Activated naive CD8-positive, alpha-beta T cell treated with anti-CD3 and anti-CD28 coated beads for 36 hours (primary cell): ENCODE results near the gene PCDHB6. TPM values are rescaled to one million over a fixed set of nuclear protein-coding genes. Genes with fewer than 3 reads are reported as not detected.
A peak's percentile ranks its signal among the peaks of the same experiment; 100 is the strongest.
"Not testable (repeated sequence)": the region's sequence is repeated elsewhere in the genome, so short reads cannot be mapped to it uniquely, and the experiment has no call there.

ENCODE experiments used
- DNase-seq: peaks from one replicate; pipeline ENCODE4 v3.0.0; 2021
- H3K27ac Mint-ChIP-seq: one replicate; pipeline ENCODE4 v1.8.0; 2022; ENCODE audit warnings: mild to moderate bottlenecking, moderate library complexity, mixed read lengths
- H3K27me3 Mint-ChIP-seq: one replicate; pipeline ENCODE4 v1.8.0; 2022; ENCODE audit warnings: mild to moderate bottlenecking, mixed read lengths
- H3K36me3 Mint-ChIP-seq: one replicate; pipeline ENCODE4 v1.8.0; 2021; ENCODE audit warnings: mild to moderate bottlenecking, mixed read lengths
- H3K4me1 Mint-ChIP-seq: one replicate; pipeline ENCODE4 v1.8.0; 2021; ENCODE audit warnings: mixed read lengths
- H3K4me3 Mint-ChIP-seq: one replicate; pipeline ENCODE4 v1.8.0; 2022; ENCODE audit warnings: mild to moderate bottlenecking, moderate library complexity, mixed read lengths
- H3K9me3 Mint-ChIP-seq: one replicate; pipeline ENCODE4 v1.8.0; 2022; ENCODE audit warnings: mixed read lengths
- total RNA-seq, 2 experiments: library from RNA; stranded (reverse); gene quantifications; one replicate each; pipeline ENCODE4 v1.2.3, GENCODE V29; 2021

Gene PCDHB6
- total RNA-seq, result not detected

DNA sequence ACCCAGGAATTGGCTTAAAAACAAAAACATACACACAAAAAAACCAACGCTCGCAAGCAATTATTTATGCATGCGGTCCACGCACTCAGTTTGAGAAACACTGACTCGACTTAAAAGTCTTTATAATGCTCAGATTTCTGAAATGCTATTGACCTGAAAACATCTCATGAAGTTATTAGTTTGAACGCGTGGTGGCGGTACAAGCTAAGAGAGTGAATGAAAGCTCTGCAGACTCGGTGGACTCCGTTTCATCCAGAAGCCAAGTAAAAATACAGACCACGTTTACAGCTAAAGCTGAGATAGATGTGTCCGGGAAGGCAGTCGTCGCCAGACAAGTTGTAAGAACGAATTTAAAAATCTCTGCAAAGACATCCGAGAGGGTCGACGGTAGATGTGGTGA lies at the start of gene PCDHB6:
Gene PCDHB6, plus strand, starts transcription at position 246 of the 400 bp plus-strand sequence. CDS start 201 bp downstream, outside the sequence.
- peaks cover 11% of the 10 kb centered on the region for H3K36me3 Mint-ChIP-seq
- no peak within 1 kb of the TSS for H3K4me3 Mint-ChIP-seq
- no peak for DNase-seq
- no peaks in the 10 kb centered on the region for H3K4me1 Mint-ChIP-seq
- H3K27me3 Mint-ChIP-seq, result peaks cover 69% of the 10 kb centered on the region
- no peak within 1 kb of the TSS for H3K27ac Mint-ChIP-seq
- H3K9me3 Mint-ChIP-seq, result peaks cover 27% of the 10 kb centered on the region

GRCh38 chr5:141100243-141100805 lies 49.5 kb upstream of the PCDHB6 start, which contains the start of gene PCDHB3:
Gene PCDHB3 (plus strand): TSS chr5:141100473. CDS start chr5:141100650, 177 bp downstream.
- Mint-ChIP-seq H3K4me3 (no peak within 1 kb of the TSS), H3K36me3 (peaks cover 13% of the 10 kb centered on the region), H3K9me3 (peaks cover 31% of the 10 kb centered on the region), H3K27me3 (peaks cover 63% of the 10 kb centered on the region), H3K4me1 (no peaks in the 10 kb centered on the region), H3K27ac (no peak within 1 kb of the TSS)
- DNase-seq, result peak; percentile 28

GRCh38 chr5:141101059-141101458 lies 48.8 kb upstream of the PCDHB6 start:
- DNase-seq, result no peak
- H3K9me3 Mint-ChIP-seq, result peaks cover 24% of the 10 kb centered on the region
- H3K27me3 Mint-ChIP-seq, result peaks cover 57% of the 10 kb centered on the region
- H3K4me1 Mint-ChIP-seq, result no peaks in the 10 kb centered on the region
- no peak overlapping the region for H3K4me3 Mint-ChIP-seq
- H3K27ac Mint-ChIP-seq, result no peak overlapping the region
- peaks cover 11% of the 10 kb centered on the region for H3K36me3 Mint-ChIP-seq

GRCh38 chr5:141102070-141102469 lies 47.8 kb upstream of the PCDHB6 start:
- peaks cover 24% of the 10 kb centered on the region for H3K9me3 Mint-ChIP-seq
- not testable (repeated sequence) for H3K4me3 Mint-ChIP-seq, DNase-seq, H3K4me1 Mint-ChIP-seq, H3K27ac Mint-ChIP-seq
- H3K27me3 Mint-ChIP-seq, result peaks cover 55% of the 10 kb centered on the region
- peaks cover 11% of the 10 kb centered on the region for H3K36me3 Mint-ChIP-seq

DNA sequence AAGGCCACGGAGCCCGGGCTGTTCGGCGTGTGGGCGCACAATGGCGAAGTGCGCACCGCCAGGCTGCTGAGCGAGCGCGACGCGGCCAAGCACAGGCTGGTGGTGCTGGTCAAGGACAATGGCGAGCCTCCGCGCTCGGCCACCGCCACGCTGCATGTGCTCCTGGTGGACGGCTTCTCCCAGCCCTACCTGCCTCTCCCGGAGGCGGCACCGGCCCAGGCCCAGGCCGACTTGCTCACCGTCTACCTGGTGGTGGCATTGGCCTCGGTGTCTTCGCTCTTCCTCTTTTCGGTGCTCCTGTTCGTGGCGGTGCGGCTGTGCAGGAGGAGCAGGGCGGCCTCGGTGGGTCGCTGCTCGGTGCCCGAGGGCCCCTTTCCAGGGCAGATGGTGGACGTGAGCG lies 47.4 kb upstream of the PCDHB6 start:
- DNase-seq, H3K4me1 Mint-ChIP-seq, H3K27ac Mint-ChIP-seq, H3K4me3 Mint-ChIP-seq: not testable (repeated sequence)
- Mint-ChIP-seq H3K27me3 (peaks cover 52% of the 10 kb centered on the region), H3K36me3 (peaks cover 11% of the 10 kb centered on the region), H3K9me3 (peaks cover 24% of the 10 kb centered on the region)

DNA sequence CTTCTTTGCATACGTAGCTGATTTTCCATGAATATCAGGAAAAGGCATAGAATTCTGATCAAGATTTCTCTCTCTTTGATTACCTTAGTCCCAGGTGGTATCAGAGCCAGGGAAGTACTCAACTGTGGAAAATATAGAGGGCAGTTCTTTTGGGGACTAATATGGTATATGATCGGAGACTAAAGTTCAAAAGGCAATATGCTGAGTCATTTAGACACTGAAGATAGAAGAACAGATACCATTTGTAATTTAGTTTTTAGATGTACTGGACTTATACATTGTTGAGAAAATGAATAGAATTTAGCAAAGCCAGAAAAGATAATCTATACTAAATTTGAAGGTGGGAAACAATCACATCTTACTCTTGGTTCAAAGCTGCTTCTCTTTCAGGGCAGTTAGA lies 44.5 kb upstream of the PCDHB6 start:
- DNase-seq, result no peak
- Mint-ChIP-seq H3K27ac (no peak overlapping the region), H3K27me3 (peaks cover 34% of the 10 kb centered on the region), H3K36me3 (peaks cover 9% of the 10 kb centered on the region), H3K9me3 (peaks cover 19% of the 10 kb centered on the region), H3K4me1 (no peaks in the 10 kb centered on the region), H3K4me3 (no peak overlapping the region)

GRCh38 chr5:141119250-141119649 lies 30.6 kb upstream of the PCDHB6 start:
- H3K4me3 Mint-ChIP-seq, result no peak overlapping the region
- peaks cover 32% of the 10 kb centered on the region for H3K9me3 Mint-ChIP-seq
- peaks cover 5% of the 10 kb centered on the region for H3K36me3 Mint-ChIP-seq
- H3K4me1 Mint-ChIP-seq, result no peaks in the 10 kb centered on the region
- peaks cover 31% of the 10 kb centered on the region for H3K27me3 Mint-ChIP-seq
- no peak for DNase-seq
- no peak overlapping the region for H3K27ac Mint-ChIP-seq

GRCh38 chr5:141121563-141121962 lies 28.3 kb upstream of the PCDHB6 start, which contains the start of gene PCDHB4:
Gene PCDHB4 (plus strand): TSS chr5:141121818. CDS start chr5:141121999, 181 bp downstream.
- no peak for DNase-seq
- Mint-ChIP-seq H3K4me3 (no peak within 1 kb of the TSS), H3K9me3 (peaks cover 15% of the 10 kb centered on the region), H3K36me3 (peaks cover 5% of the 10 kb centered on the region), H3K4me1 (no peaks in the 10 kb centered on the region), H3K27ac (no peak within 1 kb of the TSS), H3K27me3 (peaks cover 37% of the 10 kb centered on the region)

DNA sequence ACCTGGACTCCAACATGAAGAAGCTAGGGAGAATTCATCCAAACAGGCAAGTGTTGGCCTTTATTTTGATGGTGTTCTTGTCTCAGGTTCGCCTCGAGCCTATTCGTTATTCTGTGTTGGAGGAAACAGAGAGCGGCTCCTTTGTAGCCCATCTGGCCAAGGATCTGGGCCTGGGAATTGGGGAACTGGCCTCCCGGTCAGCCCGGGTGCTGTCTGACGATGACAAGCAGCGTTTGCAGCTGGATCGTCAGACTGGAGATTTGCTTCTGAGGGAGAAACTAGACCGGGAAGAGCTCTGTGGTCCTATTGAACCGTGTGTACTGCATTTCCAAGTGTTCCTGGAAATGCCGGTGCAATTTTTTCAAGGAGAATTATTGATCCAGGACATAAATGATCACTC lies 27.9 kb upstream of the PCDHB6 start:
- Mint-ChIP-seq H3K36me3 (peaks cover 5% of the 10 kb centered on the region), H3K27me3 (peaks cover 37% of the 10 kb centered on the region), H3K4me3 (no peak overlapping the region), H3K4me1 (no peaks in the 10 kb centered on the region), H3K9me3 (peaks cover 12% of the 10 kb centered on the region), H3K27ac (no peak overlapping the region)
- DNase-seq, result no peak

DNA sequence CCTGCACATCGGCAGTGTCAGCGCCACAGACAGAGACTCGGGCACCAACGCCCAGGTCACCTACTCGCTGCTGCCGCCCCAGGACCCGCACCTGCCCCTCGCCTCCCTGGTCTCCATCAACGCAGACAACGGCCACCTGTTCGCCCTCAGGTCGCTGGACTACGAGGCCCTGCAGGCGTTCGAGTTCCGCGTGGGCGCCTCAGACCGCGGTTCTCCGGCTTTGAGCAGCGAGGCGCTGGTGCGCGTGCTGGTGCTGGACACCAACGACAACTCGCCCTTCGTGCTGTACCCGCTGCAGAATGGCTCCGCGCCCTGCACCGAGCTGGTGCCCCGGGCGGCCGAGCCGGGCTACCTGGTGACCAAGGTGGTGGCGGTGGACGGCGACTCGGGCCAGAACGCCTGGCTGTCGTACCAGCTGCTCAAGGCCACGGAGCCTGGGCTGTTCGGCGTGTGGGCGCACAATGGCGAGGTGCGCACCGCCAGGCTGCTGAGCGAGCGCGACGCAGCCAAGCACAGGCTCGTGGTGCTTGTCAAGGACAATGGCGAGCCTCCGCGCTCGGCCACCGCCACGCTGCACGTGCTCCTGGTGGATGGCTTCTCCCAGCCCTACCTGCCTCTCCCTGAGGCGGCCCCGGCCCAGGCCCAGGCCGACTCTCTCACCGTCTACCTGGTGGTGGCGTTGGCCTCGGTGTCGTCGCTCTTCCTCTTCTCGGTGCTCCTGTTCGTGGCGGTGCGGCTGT lies 26.3 kb upstream of the PCDHB6 start:
- not testable (repeated sequence) for H3K4me3 Mint-ChIP-seq, H3K27ac Mint-ChIP-seq, H3K4me1 Mint-ChIP-seq, H3K36me3 Mint-ChIP-seq, DNase-seq
- H3K27me3 Mint-ChIP-seq, result peaks cover 42% of the 10 kb centered on the region
- peaks cover 10% of the 10 kb centered on the region for H3K9me3 Mint-ChIP-seq

- Mint-ChIP-seq H3K4me3 (no peak overlapping the region), H3K4me1 (no peaks in the 10 kb centered on the region), H3K27ac (no peak overlapping the region)
These were observed 22.6 kb upstream of the PCDHB6 start for GRCh38 chr5:141127305-141127704.

GRCh38 chr5:141135030-141135717 lies 14.7 kb upstream of the PCDHB6 start, which contains the start of gene PCDHB5:
Gene PCDHB5 (plus strand): TSS chr5:141135206. CDS start chr5:141135435, 229 bp downstream.
- Mint-ChIP-seq H3K4me3 (peak within 1 kb of the TSS; percentile 45), H3K9me3 (peaks cover 27% of the 10 kb centered on the region)
- DNase-seq, result no peak

More at GRCh38 chr5:141127305-141127704, 22.6 kb upstream of the PCDHB6 start:
- peaks cover 5% of the 10 kb centered on the region for H3K36me3 Mint-ChIP-seq
- peaks cover 12% of the 10 kb centered on the region for H3K9me3 Mint-ChIP-seq
- no peak for DNase-seq
- peaks cover 37% of the 10 kb centered on the region for H3K27me3 Mint-ChIP-seq

GRCh38 chr5:141135718-141136266 lies 14.1 kb upstream of the PCDHB6 start:
- Mint-ChIP-seq H3K36me3 (peaks cover 13% of the 10 kb centered on the region), H3K27me3 (peaks cover 37% of the 10 kb centered on the region), H3K27ac (no peak overlapping the region), H3K9me3 (peaks cover 27% of the 10 kb centered on the region), H3K4me3 (no peak overlapping the region), H3K4me1 (peaks cover 5% of the 10 kb centered on the region)
- DNase-seq, result no peak

More at GRCh38 chr5:141135030-141135717, 14.7 kb upstream of the PCDHB6 start, which contains the start of gene PCDHB5:
- H3K27ac Mint-ChIP-seq, result no peak within 1 kb of the TSS
- peaks cover 5% of the 10 kb centered on the region for H3K4me1 Mint-ChIP-seq
- H3K27me3 Mint-ChIP-seq, result peaks cover 41% of the 10 kb centered on the region
- peaks cover 13% of the 10 kb centered on the region for H3K36me3 Mint-ChIP-seq

- Mint-ChIP-seq H3K9me3 (peaks cover 25% of the 10 kb centered on the region), H3K27me3 (peaks cover 44% of the 10 kb centered on the region), H3K36me3 (peaks cover 13% of the 10 kb centered on the region)
- not testable (repeated sequence) for DNase-seq, H3K27ac Mint-ChIP-seq, H3K4me1 Mint-ChIP-seq, H3K4me3 Mint-ChIP-seq
These were observed 12.5 kb upstream of the PCDHB6 start for GRCh38 chr5:141137346-141137745.
